ENCODE data around the gene CCDC196. TPM values are rescaled to one million over a fixed set of nuclear protein-coding genes. Genes with fewer than 3 reads are reported as not detected.
"Not testable (repeated sequence)": the region's sequence is repeated elsewhere in the genome, so short reads cannot be mapped to it uniquely, and the experiment has no call there.

CCDC196 gene
- total RNA-seq, 1 donor from 2014 or later: not detected

GRCh38 chr14:66495218-66496098 lies 9.3 kb downstream of the CCDC196 start:
- no peak for DNase-seq (ENCODE audit: low spot score)

GRCh38 chr14:66496188-66496807 lies 10.1 kb downstream of the CCDC196 start:
- DNase-seq (ENCODE audit: low spot score): no peak

GRCh38 chr14:66496911-66497310 lies 10.7 kb downstream of the CCDC196 start:
- DNase-seq (ENCODE audit: low spot score): no peak

GRCh38 chr14:66498311-66498710 lies 12.1 kb downstream of the CCDC196 start:
- DNase-seq (ENCODE audit: low spot score): no peak

- DNase-seq (ENCODE audit: low spot score): no peak
Observed at GRCh38 chr14:66501592-66501991, 15.4 kb downstream of the CCDC196 start.

- DNase-seq (ENCODE audit: low spot score): not testable (repeated sequence)
Observed at GRCh38 chr14:66502836-66503235, 16.7 kb downstream of the CCDC196 start.

- no peak for DNase-seq (ENCODE audit: low spot score)
Observed at GRCh38 chr14:66503532-66503931, 17.4 kb downstream of the CCDC196 start.

GRCh38 chr14:66507181-66507721 lies 21.1 kb downstream of the CCDC196 start:
- no peak for DNase-seq (ENCODE audit: low spot score)

- DNase-seq (ENCODE audit: low spot score): peak; percentile 96
Observed at GRCh38 chr14:66507722-66508546, 21.8 kb downstream of the CCDC196 start, which contains the start of gene GPHN. TSS of gene GPHN (plus strand) at chr14:66508147.

GRCh38 chr14:66508547-66508845 lies 22.3 kb downstream of the CCDC196 start:
- DNase-seq (ENCODE audit: low spot score): peak; percentile 86

GRCh38 chr14:66508846-66509621 lies 22.9 kb downstream of the CCDC196 start:
- peak; percentile 88 for DNase-seq (ENCODE audit: low spot score)

- no peak for DNase-seq (ENCODE audit: low spot score)
Observed at GRCh38 chr14:66509874-66510273, 23.7 kb downstream of the CCDC196 start.

- no peak for DNase-seq (ENCODE audit: low spot score)
Observed at GRCh38 chr14:66511849-66512248, 25.7 kb downstream of the CCDC196 start.

- no peak for DNase-seq (ENCODE audit: low spot score)
Observed at GRCh38 chr14:66514213-66514612, 28.0 kb downstream of the CCDC196 start.

- DNase-seq (ENCODE audit: low spot score): no peak
Observed at GRCh38 chr14:66530526-66530925, 44.4 kb downstream of the CCDC196 start.

GRCh38 chr14:66539034-66539433 lies 52.9 kb downstream of the CCDC196 start:
- DNase-seq (ENCODE audit: low spot score): no peak

- no peak for DNase-seq (ENCODE audit: low spot score)
Observed at GRCh38 chr14:66540038-66540437, 53.9 kb downstream of the CCDC196 start.

- no peak for DNase-seq (ENCODE audit: low spot score)
Observed at GRCh38 chr14:66541627-66542026, 55.5 kb downstream of the CCDC196 start.

- DNase-seq (ENCODE audit: low spot score): no peak
Observed at GRCh38 chr14:66543996-66544395, 57.8 kb downstream of the CCDC196 start.

GRCh38 chr14:66545191-66545590 lies 59.0 kb downstream of the CCDC196 start:
- DNase-seq (ENCODE audit: low spot score): not testable (repeated sequence)

- not testable (repeated sequence) for DNase-seq (ENCODE audit: low spot score)
Observed at GRCh38 chr14:66545751-66546150, 59.6 kb downstream of the CCDC196 start.
